Mucosa of descending colon (tissue), 3 donors: ENCODE results near the gene PI16. TPM values are rescaled to one million over a fixed set of nuclear protein-coding genes. Genes with fewer than 3 reads are reported as not detected.
"Not testable (repeated sequence)": the region's sequence is repeated elsewhere in the genome, so short reads cannot be mapped to it uniquely, and the experiment has no call there.

ENCODE experiments used
- ATAC-seq: fragments of 200-7000 bp; cut with Tn5 transposase; one replicate; pipeline ENCODE4 v1.9.1; 2020; ENCODE audit warnings: mild to moderate bottlenecking, moderate library complexity
- DNase-seq, 3 donors: peaks; one replicate each; pipeline ENCODE4 v3.0.0-alpha.2; 2020
- H3K36me3 ChIP-seq: fragments of 200-600 bp; one replicate; pipeline ENCODE4 v1.8.0; 2021; ENCODE audit warnings: low read depth, mild to moderate bottlenecking
- H3K4me1 ChIP-seq: fragments of 200-600 bp; one replicate; pipeline ENCODE4 v1.8.0; 2021; ENCODE audit warnings: low read depth, mild to moderate bottlenecking
- H3K4me3 ChIP-seq: fragments of 200-600 bp; one replicate; pipeline ENCODE4 v1.8.0; 2021; ENCODE audit warnings: mild to moderate bottlenecking
- H3K9me3 ChIP-seq: fragments of 200-600 bp; one replicate; pipeline ENCODE4 v1.8.0; 2021; ENCODE audit warnings: mild to moderate bottlenecking
- intact Hi-C, 2 donors: fragments of 100-400 bp; cut with DNase I in 1 of 2; cut with micrococcal nuclease in 1 of 2; formaldehyde crosslinking; loops; one replicate each; pipeline versions ENCODE4 v1.11.0 to v1.11.1; 2022; cut with DNase I, micrococcal nuclease
- total RNA-seq, 3 donors: library from RNA; stranded (reverse); fragmentation: NEBNext Ultra II Directional in 2 of 3; extraction: Animal tissue kit (Norgen Biotek cat#: 25700) in 2 of 3; gene quantifications; one replicate each; pipeline versions ENCODE4 v1.2.1 to v1.2.4, GENCODE V29; 2021 to 2023
- TF ChIP-seq, protein P1 (sequence below): fragments of 200-600 bp; IDR thresholded peaks from one replicate; pipeline ENCODE4 v1.8.0; 2022; ENCODE audit warnings: antibody characterized with exemption, mild to moderate bottlenecking
- donor health status: DM: no; HTN: no; CAD: no; lungs with moderate emphysema.
- donor health status: DM: no; HTN: no; CAD: no.
- donor health status: DM: no; HTN: yes; CAD: no.

PI16 gene
- total RNA-seq, 3 donors from 2014 or later: 0.46 to 6.1 (median 3.9) TPM

DNA sequence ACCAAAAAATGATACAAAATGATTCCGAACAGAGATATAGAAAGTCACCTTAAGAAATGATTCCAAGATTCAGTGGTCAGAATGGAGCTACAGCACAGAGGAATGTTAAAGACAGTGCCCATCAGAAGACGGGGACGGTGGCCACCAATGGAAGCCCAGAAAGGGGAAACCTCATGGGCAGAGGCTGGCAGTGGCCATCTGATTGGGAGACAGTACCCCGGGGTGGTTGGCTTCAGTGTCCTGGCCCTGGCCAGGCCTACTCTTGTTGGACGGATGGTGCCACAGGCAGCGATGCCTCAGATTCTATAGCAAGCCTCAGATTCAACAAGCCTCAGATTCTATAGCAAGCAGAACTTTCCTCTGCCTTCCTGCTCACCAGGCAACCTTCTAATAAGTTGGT, 16.6 kb upstream of the PI16 start:
- DNase-seq (no peak), ATAC-seq (no peak)
- intact Hi-C loops: no loop called here
- H3K4me1 ChIP-seq: no peaks in the 10 kb centered on the region
- no peaks in the 10 kb centered on the region for H3K9me3 ChIP-seq
- no peak overlapping the region for H3K4me3 ChIP-seq
- no peaks in the 10 kb centered on the region for H3K36me3 ChIP-seq
- TF ChIP-seq, protein P1, sequence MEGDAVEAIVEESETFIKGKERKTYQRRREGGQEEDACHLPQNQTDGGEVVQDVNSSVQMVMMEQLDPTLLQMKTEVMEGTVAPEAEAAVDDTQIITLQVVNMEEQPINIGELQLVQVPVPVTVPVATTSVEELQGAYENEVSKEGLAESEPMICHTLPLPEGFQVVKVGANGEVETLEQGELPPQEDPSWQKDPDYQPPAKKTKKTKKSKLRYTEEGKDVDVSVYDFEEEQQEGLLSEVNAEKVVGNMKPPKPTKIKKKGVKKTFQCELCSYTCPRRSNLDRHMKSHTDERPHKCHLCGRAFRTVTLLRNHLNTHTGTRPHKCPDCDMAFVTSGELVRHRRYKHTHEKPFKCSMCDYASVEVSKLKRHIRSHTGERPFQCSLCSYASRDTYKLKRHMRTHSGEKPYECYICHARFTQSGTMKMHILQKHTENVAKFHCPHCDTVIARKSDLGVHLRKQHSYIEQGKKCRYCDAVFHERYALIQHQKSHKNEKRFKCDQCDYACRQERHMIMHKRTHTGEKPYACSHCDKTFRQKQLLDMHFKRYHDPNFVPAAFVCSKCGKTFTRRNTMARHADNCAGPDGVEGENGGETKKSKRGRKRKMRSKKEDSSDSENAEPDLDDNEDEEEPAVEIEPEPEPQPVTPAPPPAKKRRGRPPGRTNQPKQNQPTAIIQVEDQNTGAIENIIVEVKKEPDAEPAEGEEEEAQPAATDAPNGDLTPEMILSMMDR: no peak

DNA sequence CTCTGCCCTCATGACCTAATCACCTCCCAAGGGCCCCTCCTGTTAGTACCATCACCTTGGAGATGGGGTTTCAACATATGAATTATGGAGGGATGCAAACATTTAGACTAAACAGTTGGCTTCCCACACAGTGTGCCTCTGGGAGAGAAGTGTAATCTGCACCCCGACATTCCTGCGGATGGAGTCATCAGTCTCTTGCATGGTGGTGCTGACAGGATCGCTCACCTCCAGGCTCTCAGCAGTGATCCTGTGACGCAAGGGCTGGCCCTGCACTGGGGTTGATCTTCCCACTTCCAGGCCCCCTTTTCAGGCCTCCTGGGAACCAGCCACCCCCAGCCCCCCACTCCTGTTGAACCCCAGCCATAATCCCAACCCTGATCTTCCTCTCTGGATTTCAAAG, 16.0 kb upstream of the PI16 start:
- TF ChIP-seq, protein P1: no peak
- no peaks in the 10 kb centered on the region for H3K4me1 ChIP-seq
- no peaks in the 10 kb centered on the region for H3K36me3 ChIP-seq
- DNase-seq (no peak), ATAC-seq (no peak)
- H3K9me3 ChIP-seq: no peaks in the 10 kb centered on the region
- intact Hi-C loops: no loop called here
- no peak overlapping the region for H3K4me3 ChIP-seq

DNA sequence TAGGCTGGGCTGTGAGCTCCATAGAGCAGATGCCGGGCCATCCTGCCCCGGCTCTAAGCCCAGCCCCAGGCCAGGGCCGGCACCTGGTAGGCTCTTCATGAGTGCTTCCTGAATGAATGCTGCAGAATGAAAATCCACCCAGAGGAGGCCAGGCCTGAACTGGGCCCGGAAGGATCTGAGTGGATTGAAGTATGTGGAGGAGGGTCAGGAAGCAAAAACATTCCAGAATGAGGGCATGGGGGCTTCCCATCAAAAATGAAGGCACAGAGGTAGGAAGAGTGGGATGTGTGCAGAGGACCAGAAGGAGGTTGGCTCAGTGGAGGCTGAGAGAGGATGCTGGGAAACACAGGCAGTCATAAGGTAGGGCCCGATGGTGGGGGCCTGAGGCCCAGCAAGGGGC, 15.5 kb upstream of the PI16 start:
- DNase-seq, H3K4me3 ChIP-seq, H3K4me1 ChIP-seq, intact Hi-C loops, H3K9me3 ChIP-seq, ATAC-seq, H3K36me3 ChIP-seq: not testable (repeated sequence)

DNA sequence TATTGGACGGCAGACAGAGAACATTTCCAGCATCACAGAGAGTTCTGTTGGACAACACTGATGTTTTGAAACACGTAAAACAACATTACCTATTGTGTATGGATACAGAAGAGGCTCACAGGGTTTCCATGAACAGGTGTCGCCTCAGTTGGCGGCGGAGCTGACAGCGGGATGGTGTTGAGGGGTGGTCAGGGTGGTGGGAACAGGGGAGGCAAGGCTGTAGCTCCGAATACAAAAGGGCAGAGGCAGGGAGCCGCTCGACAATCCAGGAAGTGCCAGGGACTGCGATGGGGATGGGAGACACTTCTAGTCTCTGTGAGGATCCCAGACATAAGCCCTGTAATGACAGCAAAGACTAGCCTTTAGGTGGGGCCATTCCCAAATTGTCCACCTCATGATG, 14.5 kb upstream of the PI16 start:
- Histone ChIP-seq H3K4me3 (no peak overlapping the region), H3K36me3 (no peaks in the 10 kb centered on the region), H3K9me3 (no peaks in the 10 kb centered on the region), H3K4me1 (no peaks in the 10 kb centered on the region)
- DNase-seq: no peak
- intact Hi-C loops: no loop called here
- TF ChIP-seq, protein P1: no peak
- ATAC-seq: no peak

DNA sequence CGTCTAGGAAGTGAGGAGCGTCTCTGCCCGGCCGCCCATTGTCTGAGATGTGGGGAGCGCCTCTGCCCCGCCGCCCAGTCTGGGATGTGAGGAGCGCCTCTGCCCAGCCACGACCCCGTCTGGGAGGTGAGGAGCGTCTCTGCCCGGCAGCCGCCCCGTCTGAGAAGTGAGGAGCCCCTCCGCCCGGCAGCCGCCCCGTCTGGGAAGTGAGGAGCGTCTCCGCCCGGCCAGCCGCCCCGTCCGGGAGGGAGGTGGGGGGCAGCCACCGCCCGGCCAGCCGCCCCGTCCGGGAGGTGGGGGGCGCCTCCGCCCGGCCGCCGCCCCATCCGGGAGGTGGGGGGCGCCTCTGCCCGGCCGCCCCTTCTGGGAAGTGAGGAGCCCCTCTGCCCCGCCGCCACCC, 13.0 kb upstream of the PI16 start:
- intact Hi-C loops, DNase-seq, H3K36me3 ChIP-seq, ATAC-seq, H3K9me3 ChIP-seq, H3K4me1 ChIP-seq, H3K4me3 ChIP-seq: not testable (repeated sequence)

DNA sequence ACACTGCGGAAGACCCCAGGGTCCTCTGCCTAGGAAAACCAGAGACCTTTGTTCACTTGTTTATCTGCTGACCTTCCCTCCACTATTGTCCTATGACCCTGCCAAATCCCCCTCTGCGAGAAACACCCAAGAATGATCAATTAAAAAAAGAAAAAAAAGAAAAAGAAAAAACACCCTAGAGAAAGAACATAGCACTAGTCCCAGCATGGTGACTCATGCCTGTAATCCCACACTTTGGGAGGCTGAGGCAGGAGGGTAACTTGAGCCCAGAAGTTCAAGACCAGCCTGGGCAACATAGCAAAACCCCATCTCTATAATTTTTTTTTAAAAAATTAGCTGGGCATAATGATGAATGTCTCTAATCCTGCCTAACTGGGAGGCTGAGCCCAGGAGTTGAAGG, 12.2 kb upstream of the PI16 start:
- intact Hi-C loops, H3K9me3 ChIP-seq, H3K4me1 ChIP-seq, ATAC-seq, H3K4me3 ChIP-seq, H3K36me3 ChIP-seq, DNase-seq: not testable (repeated sequence)

DNA sequence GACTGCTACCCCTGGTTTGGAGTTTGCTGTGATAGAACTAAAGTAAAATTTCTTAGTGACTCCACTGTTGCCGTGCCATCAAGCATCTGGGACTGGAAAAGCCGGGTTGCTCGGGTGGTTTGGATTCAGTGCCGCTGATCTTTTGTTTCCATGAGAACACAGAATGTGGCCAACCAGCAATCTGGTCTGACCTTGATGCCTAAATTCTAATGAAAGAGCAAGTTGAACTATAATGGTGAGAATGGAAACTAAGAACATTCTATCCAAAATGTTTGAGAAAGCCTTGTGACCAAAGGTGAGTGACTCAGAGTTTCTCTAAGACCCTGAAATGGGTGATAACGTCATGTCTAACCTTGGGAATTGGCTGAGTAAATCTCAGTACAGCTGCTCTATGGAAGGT, 9.9 kb upstream of the PI16 start:
- Histone ChIP-seq H3K9me3 (no peaks in the 10 kb centered on the region), H3K4me1 (no peaks in the 10 kb centered on the region), H3K36me3 (no peaks in the 10 kb centered on the region), H3K4me3 (no peak overlapping the region)
- ATAC-seq (no peak), DNase-seq (no peak)
- TF ChIP-seq, protein P1: no peak
- intact Hi-C loops: no loop called here
